Measurements from ENCODE around the gene SLC8A1.

GRCh38 chr2:40364151-40364874 is 87.6 kb downstream of the SLC8A1 start:
- no peak for TF ChIP-seq CTCF (IDR thresholded peaks at IDR 0.05)
- no peak for TF ChIP-seq EZH2 (IDR thresholded peaks at IDR 0.05)
- no peak for TF ChIP-seq EZH2phosphoT487 (IDR thresholded peaks at IDR 0.05)

Measured in neural progenitor cell (in vitro differentiated cells).